KOPT-K1 (cell line): ENCODE measurements around the gene EVI2A.
"Not testable (repeated sequence)": the region's sequence is repeated elsewhere in the genome, so short reads cannot be mapped to it uniquely, and the experiment has no call there.

Experiments
- H3K27ac ChIP-seq: fragments of 200-600 bp; sonication (generic); 2 replicates; pipeline ENCODE4 v1.5.1; 2016; ENCODE audit warnings: antibody characterized with exemption, mild to moderate bottlenecking, low read depth, low read length; ENCODE audit not compliant: poor library complexity, severe bottlenecking
- H3K36me3 ChIP-seq: fragments of 200-600 bp; sonication (generic); 2 replicates; pipeline ENCODE4 v1.5.1; 2017; ENCODE audit warnings: antibody characterized with exemption, mild to moderate bottlenecking, low read length, moderate library complexity; ENCODE audit not compliant: insufficient read depth
- H3K9me3 ChIP-seq: fragments of 200-600 bp; sonication (generic); 2 replicates; pipeline ENCODE4 v1.5.1; 2017; ENCODE audit warnings: antibody characterized with exemption, low read length, mild to moderate bottlenecking; ENCODE audit not compliant: insufficient read depth, poor library complexity, severe bottlenecking

EVI2A gene

DNA sequence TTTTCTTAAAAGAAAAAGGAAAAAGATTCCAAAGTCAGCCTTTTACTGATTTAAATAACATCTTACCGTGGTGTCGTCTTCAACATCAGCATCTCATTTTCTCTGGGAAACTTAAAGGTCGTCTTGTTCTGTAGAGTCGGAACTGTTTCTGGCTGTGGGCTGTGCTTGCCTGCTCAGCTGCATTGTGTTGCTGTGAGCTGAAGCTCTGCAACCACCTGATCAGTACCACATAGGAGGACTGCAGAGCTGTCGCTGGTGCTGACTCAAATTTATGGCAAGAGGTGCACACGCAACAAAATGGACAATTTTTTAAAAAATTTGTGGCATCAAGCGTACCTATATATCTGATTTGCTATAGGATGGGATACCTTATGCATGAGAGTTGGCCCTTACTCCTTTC lies 24.3 kb downstream of the EVI2A start, which contains the start of gene OMG:
Gene OMG (minus strand): TSS at position 150 of the 400 bp plus-strand sequence. CDS start 908 bp downstream, outside the sequence.
- no peak within 1 kb of the TSS for H3K27ac ChIP-seq
- H3K36me3 ChIP-seq = no peaks in the 10 kb centered on the region
- H3K9me3 ChIP-seq = no peaks in the 10 kb centered on the region

DNA sequence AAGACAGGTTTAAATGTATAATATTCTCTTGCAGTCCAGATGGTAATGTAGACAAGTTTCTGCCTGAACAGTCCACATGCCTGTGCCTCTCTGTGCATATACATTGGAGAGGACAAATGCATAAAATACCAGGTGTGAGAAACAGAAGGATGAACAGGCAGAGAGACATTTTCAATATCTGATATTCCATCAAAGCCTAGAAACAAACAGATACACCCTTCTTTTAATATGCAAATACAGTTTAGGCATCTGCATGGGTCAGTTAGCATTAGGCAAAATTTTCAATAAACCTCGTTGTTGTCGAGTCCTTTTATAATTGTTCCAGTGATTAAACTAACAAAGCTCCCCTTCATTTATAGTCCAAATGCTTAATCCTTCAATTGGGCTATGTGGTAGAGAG lies 25.3 kb downstream of the EVI2A start:
- Histone ChIP-seq H3K9me3 (no peaks in the 10 kb centered on the region), H3K27ac (no peak overlapping the region), H3K36me3 (no peaks in the 10 kb centered on the region; the same call in 1 of the 2 replicates)

DNA sequence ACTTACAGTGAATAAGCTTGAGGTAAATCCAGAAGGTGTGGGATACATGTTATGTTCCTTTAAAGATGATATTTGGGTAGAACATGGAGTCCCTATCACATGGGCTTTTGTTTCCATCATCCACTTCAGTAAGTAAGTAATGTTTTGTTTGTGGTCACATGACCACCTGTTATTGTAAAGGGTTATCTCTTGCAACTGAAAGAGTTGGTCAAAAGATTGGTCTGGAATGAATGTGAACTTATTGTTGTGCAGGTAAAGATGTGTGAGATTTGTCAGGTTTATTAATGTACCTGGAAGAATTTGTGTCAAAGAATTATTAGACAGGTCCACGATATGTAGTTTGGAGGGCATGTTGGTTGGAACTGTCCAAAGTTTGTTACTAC lies 25.9 kb downstream of the EVI2A start:
- H3K27ac ChIP-seq = no peak overlapping the region
- no peaks in the 10 kb centered on the region for H3K9me3 ChIP-seq
- H3K36me3 ChIP-seq = no peaks in the 10 kb centered on the region; the same call in 1 of the 2 replicates

DNA sequence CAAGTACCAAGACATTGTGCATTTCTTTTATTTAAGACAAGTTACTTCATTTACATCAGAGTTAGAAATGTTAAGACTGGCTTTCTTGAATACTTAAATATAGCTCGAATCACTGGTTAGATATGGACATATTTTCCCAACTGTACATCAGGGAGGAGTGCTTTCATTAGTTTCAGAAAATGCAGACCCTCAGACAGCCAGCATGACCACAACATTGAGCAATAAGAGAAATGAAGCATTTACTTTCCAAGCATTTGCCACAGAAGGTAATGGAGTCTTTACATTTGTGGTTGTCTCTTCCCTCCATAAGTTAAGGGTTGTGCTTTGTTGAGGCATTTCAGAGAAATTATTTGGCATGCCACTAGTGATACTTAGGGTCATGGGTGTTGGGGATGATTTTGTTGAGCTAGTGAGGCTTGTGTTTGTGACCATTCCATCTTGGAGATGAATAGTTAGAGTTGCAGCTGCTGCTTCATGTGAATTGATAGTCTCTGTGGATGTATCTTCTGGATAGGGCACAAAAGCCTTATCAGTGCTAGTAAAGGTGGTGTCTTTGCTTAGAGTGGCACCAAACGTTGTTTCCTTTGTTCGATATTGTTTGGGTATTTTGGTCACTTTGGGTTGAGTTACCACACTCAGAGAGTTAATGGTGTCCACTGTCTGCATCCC lies 26.5 kb downstream of the EVI2A start:
- Histone ChIP-seq H3K9me3 (no peaks in the 10 kb centered on the region), H3K36me3 (no peaks in the 10 kb centered on the region; the same call in 1 of the 2 replicates), H3K27ac (no peak overlapping the region)

DNA sequence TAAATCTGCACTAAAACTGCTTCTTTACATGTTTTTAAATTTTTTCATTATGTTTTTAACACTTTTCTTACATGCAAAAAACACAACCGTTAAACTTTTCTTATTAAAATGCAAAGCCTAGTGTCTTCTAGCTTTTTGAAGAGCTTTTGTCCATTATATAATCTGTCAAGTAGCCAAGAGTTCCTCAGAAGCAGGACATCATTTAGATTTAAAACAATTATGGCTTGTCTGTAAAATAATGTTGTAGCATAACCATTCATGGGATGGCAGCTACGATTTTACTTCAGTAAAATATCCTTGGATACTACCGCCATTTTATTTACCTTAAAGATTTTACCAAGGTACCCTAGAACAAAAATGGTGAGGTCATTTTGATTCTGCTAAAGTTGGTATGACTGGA lies 27.2 kb downstream of the EVI2A start:
- H3K27ac ChIP-seq = no peak overlapping the region
- H3K9me3 ChIP-seq = no peaks in the 10 kb centered on the region
- H3K36me3 ChIP-seq = no peaks in the 10 kb centered on the region; the same call in 1 of the 2 replicates

DNA sequence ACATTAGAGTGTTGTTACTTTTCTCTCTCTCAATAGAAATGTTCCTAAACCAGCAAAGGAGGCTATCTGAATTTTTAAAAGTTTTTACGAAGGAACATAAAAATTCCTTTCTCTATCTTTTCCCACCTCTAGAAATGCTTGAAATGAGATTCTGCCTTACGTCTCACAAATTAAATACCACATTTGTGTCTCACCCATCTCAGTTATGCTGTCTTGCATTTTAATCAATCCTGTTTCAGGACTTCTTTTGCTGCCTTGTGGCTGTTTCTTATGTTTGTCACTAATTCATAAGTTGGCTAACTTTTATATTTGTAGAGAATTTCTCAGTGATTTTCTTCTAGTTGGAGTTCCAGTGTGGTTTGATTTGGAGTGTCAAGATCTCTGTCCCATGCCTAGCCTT lies 27.8 kb downstream of the EVI2A start:
- Histone ChIP-seq H3K27ac (no peak overlapping the region), H3K36me3 (no peaks in the 10 kb centered on the region; the same call in 1 of the 2 replicates), H3K9me3 (no peaks in the 10 kb centered on the region)

DNA sequence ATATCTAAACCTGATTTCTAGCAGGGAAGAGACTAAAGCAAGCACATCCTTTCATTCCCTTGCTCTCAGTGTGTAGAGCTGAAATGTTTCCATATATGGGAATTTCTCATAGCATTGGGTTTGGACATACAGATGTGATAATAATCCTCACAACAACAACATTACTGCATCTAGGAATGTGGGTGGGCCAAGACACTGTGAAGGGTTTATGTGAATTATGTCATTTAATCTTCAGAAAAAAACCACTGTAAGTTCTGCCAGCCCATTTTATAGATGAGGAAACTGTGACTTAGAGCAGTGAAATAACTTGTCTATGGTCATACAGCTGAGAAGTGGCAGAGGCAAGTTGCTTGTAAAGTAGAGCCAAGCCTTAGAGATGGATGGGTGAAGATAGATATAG lies 29.6 kb downstream of the EVI2A start:
- H3K27ac ChIP-seq = no peak overlapping the region
- H3K9me3 ChIP-seq = no peaks in the 10 kb centered on the region

DNA sequence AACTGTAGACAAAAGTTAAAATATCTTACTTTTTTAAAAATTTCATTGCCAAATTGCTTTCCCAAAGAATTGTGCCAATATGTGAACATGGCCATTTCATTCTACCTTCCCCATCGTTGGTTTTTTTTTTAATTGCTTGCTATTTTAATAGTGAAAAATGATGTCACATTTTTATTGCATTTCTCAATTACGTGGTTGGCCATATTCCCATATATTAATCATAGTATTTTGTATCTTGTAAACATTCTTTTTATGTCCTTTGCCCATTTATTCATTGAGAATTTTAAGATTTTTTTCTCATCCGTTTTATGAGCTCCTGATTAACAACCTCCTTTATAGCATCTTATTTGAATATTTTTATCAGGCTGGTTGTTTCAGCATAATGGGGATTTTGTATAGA lies 31.6 kb downstream of the EVI2A start:
- H3K36me3 ChIP-seq = no peaks in the 10 kb centered on the region; the same call in 1 of the 2 replicates
- H3K27ac ChIP-seq = no peak overlapping the region
- H3K9me3 ChIP-seq = no peaks in the 10 kb centered on the region

More for the DNA sequence above, 29.6 kb downstream of the EVI2A start:
- H3K36me3 ChIP-seq = no peaks in the 10 kb centered on the region; the same call in 1 of the 2 replicates

DNA sequence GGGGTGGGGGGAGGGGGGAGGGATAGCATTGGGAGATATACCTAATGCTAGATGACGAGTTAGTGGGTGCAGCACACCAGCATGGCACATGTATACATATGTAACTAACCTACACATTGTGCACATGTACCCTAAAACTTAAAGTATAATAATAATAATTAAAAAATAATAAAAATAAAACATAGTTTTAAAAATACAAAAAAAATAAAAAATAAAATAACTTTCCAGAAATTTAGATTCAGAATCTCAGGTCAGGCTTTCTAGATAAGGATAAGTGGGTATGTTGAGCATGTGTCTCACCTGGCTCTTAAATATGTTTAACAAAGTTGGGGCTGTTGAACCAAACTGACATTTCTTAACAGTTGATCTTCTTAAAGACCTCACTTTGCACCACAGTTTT lies 33.5 kb downstream of the EVI2A start:
- not testable (repeated sequence) for H3K9me3 ChIP-seq, H3K27ac ChIP-seq, H3K36me3 ChIP-seq

DNA sequence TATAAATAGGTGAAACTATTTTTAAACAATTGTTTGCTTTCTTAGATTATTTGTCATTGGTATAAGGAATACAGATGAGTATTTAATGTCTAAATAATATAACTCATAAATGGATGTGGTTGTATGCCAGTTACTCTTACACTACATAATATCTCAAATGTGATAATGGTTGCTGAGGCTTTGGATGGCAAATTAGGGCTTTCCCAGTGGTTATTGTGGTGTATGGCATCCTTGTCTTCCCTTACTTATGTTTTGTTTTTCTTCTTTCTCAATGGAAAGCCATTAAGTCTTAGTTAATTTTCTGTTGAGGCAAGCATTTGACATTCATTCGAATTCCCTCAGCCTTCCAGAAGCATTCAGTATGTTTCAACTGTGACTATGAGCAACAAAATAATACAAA lies 34.8 kb downstream of the EVI2A start:
- no peak overlapping the region for H3K27ac ChIP-seq
- H3K9me3 ChIP-seq = no peaks in the 10 kb centered on the region
- peaks cover 2% of the 10 kb centered on the region for H3K36me3 ChIP-seq

DNA sequence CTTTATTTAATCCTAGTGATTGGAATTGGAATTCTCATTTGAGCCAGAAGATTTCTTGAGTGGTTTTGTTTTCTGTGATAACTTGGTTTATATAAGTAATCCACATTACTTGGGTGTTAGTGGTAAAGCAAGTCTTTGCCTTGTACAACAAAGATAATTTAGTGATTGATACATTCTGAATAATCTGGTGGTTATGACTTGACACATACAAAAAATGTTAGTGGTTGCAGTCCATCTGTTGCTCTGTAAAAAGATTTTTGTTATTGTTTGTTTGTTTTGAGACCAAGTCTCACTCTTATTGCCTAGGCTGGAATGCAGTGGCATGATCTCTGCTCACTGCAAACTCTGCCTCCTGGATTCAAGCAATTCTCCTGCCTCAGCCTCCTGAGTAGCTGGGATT lies 37.6 kb downstream of the EVI2A start:
- no peaks in the 10 kb centered on the region for H3K9me3 ChIP-seq
- H3K27ac ChIP-seq = no peak overlapping the region
- H3K36me3 ChIP-seq = peaks cover 12% of the 10 kb centered on the region; the same call in 1 of the 2 replicates

DNA sequence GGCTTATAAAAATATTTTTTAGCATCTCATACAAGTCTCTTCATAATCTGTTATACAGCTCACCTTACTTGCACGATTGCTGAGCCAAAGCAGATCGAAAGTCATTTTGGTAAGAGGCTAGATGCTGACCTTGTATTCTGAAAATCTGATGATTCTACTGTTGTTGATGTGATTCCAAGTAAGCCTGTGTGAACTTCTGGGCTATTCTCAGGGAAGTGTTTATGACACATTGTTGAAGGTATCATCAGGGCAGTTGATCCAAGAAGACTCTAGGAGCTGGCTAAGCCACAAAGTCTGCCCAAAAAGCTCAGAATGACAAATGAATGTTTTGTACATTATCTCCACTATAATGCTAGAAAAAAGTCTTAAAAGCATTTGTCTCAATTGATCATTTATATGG lies 40.4 kb downstream of the EVI2A start:
- H3K36me3 ChIP-seq = peaks cover 22% of the 10 kb centered on the region
- no peaks in the 10 kb centered on the region for H3K9me3 ChIP-seq
- no peak overlapping the region for H3K27ac ChIP-seq

DNA sequence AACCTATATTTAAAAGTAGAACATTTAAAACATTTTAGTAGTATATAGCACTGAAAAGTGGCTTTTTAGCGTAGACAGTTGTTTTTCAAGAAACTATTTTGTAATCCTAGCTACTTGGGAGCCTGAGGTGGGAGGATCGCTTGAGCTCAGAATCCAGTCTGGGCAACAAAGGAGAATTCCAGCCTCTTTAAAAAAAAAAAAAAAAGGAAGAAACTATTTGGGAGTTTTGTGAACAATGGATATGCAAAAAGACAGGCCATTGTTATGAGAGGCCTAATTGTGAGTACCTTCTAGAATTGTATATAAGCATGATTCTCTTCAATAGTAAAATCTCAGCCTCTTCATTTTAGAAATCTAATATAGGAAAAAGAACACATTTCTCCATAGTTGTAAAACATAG lies 42.0 kb downstream of the EVI2A start:
- no peaks in the 10 kb centered on the region for H3K9me3 ChIP-seq
- H3K36me3 ChIP-seq = peaks cover 22% of the 10 kb centered on the region
- no peak overlapping the region for H3K27ac ChIP-seq

DNA sequence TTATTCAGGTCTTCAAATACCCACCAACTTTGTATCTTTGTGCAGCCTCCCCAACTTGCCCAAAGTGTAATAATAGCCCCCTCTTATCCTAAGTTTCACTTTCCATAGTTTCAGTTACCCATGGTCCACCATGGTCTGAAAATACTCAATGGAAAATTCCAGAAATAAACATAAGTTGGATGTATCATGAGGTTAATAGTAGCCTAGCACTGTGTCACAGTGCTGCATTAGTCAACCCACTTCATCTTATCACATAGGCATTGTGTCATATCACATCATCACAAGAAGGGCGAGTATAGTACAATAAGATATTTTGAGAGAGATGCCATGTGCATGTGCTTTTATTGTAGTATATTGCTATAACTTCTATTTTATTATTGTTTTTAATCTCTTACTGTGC lies 46.3 kb downstream of the EVI2A start:
- Histone ChIP-seq H3K27ac (no peak overlapping the region), H3K9me3 (no peaks in the 10 kb centered on the region), H3K36me3 (peaks cover 18% of the 10 kb centered on the region)

DNA sequence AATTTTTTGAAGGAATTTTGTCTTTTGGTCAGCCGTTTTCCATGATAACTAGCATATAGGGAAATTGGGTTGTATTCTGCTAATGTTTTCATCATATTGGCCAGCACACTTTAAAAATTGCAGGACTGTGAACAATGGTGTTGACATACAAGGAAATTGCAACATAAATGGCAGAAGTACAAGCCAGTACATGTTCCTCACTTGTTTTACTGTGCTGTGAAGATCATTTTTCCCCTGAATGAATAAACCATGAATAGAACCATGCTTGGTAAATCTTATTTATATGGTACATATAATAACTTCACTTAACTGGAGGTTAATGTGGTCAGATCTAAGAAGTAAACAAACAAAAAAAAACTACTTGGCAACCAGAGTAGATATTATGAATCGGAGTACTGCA lies 47.2 kb downstream of the EVI2A start:
- Histone ChIP-seq H3K27ac (no peak overlapping the region), H3K36me3 (peaks cover 25% of the 10 kb centered on the region), H3K9me3 (no peaks in the 10 kb centered on the region)

DNA sequence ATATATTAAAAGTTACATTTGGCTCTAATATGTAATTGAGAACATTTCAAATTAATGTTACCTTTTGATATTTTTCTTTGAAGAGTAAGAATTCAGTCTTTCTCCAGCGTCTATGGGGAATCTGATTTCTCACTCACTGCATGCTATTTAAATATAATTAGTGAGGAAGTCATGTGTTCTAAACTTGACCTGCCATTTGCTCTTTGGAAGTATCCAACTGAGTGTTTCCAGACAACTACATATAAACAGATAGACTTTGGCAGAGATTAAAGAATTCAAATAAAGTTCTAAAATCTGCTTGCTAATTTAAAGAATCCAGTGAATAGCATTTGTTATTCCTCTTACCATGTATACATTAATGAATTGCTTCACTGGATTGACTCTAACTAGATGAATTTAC lies 47.9 kb downstream of the EVI2A start:
- H3K36me3 ChIP-seq = peaks cover 28% of the 10 kb centered on the region
- no peak overlapping the region for H3K27ac ChIP-seq
- no peaks in the 10 kb centered on the region for H3K9me3 ChIP-seq
